Pancreas (tissue), 10 donors: Measurements from ENCODE around the gene KL. TPM values are rescaled to one million over a fixed set of nuclear protein-coding genes. Genes with fewer than 3 reads are reported as not detected.
A peak's percentile ranks its signal among the peaks of the same experiment; 100 is the strongest.

Experiments used
- ATAC-seq, 4 donors: fragments of 200-7000 bp; cut with Tn5 transposase; one replicate each; pipeline versions ENCODE4 v1.8.0 to v1.9.1; 2020; ENCODE audit warnings: mild to moderate bottlenecking in 4 of 4, moderate library complexity in 4 of 4
- DNase-seq, 6 donors: peaks; one replicate each; pipeline ENCODE4 v3.0.0-alpha.2; 2020
- FAIRE-seq: peaks from 2 replicates; lab custom pipeline; 2012; peaks lifted over from hg19 to GRCh38; lab: Jason Lieb, UNC
- H3K27ac ChIP-seq, 4 donors: fragments of 200-600 bp; sonication (generic); 1 replicate in 3 of 4; 2 replicates in 1 of 4; pipeline versions ENCODE4 v1.5.0 to v1.8.0; 2020
- H3K27me3 ChIP-seq, 4 donors: fragments of 200-600 bp; one replicate each; pipeline ENCODE4 v1.8.0; 2021
- H3K36me3 ChIP-seq, 3 donors: fragments of 200-600 bp; sonication (generic) in 1 of 3; one replicate each; pipeline versions ENCODE4 v1.5.0 to v1.8.0; 2020 to 2021
- H3K4me1 ChIP-seq, 3 donors: fragments of 200-600 bp; one replicate each; pipeline ENCODE4 v1.8.0; 2021
- H3K4me3 ChIP-seq, 4 donors: fragments of 200-600 bp; sonication (generic) in 2 of 4; one replicate each; pipeline versions ENCODE4 v1.5.0 to v1.8.0; 2020 to 2021
- H3K9me3 ChIP-seq, 4 donors: fragments of 200-600 bp; one replicate each; pipeline ENCODE4 v1.8.0; 2021
- WGBS, 2 donors: extraction: QIAGEN DNeasy Blood & Tissue Kit; methylation state at CpG; one replicate each; pipeline ENCODE4 v1.1.7; 2013; 5-methylcytosine and 5-hydroxymethylcytosine counted together
- intact Hi-C, 3 donors: fragments of 100-400 bp; cut with DNase I; formaldehyde crosslinking; loops; one replicate each; pipeline versions ENCODE4 v1.11.1 to v1.14.2; 2022
- polyA plus RNA-seq, 2 donors: library from polyadenylated mRNA; stranded (reverse); fragments of 200-250 nt; gene quantifications; one replicate each; pipeline ENCODE4 v1.2.3, GENCODE V29; 2013
- total RNA-seq, 6 donors: library from RNA; stranded (reverse); fragmentation: NEBNext Ultra II Directional in 4 of 6; extraction: Animal tissue kit (Norgen Biotek cat#: 25700) in 4 of 6; gene quantifications; one replicate each; pipeline versions ENCODE4 v1.2.1 to v1.2.4, GENCODE V29; 2021 to 2023
- TF ChIP-seq, protein P1 (sequence below), 4 donors: fragments of 200-600 bp; sonication (generic) in 3 of 4; IDR thresholded peaks; one replicate each; pipeline versions ENCODE4 v1.5.0 to v1.8.0; 2021; ENCODE audit warnings: antibody characterized with exemption in 4 of 4
- donor health status: healthy with polysubstance abuse.
- donor health status: DM: no; HTN: no; CAD: no; lungs with moderate emphysema.
- donor health status: DM: no; HTN: no; CAD: no.
- donor health status: control.
- donor health status: control.
- donor health status: Bipolar disorder and iron deficiency.
- donor health status: DM: yes; HTN: yes; CAD: no.
- donor health status: DM: no; HTN: no; CAD: no.
- donor health status: DM: no; HTN: no; CAD: no.
- donor health status: DM: yes; HTN: yes; CAD: no.

Gene KL
- total and polyA plus RNA-seq, 8 donors = 0.23 to 2.9 (median 0.86) TPM

- no peak for FAIRE-seq
- no peaks in the 10 kb centered on the region for H3K9me3 ChIP-seq
- WGBS, 2 donors = 82 to 85% methylated on average over 3 of the region's 3 CpGs
- no peaks in the 10 kb centered on the region for H3K36me3 ChIP-seq
- H3K27me3 ChIP-seq = no peaks in the 10 kb centered on the region
- H3K4me3 ChIP-seq = no peak overlapping the region
- intact Hi-C loops = no loop called here
- H3K4me1 ChIP-seq = no peaks in the 10 kb centered on the region
- ATAC-seq = no peak
- TF ChIP-seq, protein P1, sequence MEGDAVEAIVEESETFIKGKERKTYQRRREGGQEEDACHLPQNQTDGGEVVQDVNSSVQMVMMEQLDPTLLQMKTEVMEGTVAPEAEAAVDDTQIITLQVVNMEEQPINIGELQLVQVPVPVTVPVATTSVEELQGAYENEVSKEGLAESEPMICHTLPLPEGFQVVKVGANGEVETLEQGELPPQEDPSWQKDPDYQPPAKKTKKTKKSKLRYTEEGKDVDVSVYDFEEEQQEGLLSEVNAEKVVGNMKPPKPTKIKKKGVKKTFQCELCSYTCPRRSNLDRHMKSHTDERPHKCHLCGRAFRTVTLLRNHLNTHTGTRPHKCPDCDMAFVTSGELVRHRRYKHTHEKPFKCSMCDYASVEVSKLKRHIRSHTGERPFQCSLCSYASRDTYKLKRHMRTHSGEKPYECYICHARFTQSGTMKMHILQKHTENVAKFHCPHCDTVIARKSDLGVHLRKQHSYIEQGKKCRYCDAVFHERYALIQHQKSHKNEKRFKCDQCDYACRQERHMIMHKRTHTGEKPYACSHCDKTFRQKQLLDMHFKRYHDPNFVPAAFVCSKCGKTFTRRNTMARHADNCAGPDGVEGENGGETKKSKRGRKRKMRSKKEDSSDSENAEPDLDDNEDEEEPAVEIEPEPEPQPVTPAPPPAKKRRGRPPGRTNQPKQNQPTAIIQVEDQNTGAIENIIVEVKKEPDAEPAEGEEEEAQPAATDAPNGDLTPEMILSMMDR (IDR thresholded peaks at IDR 0.05) = no peak
- DNase-seq = no peak
- H3K27ac ChIP-seq = no peak overlapping the region
These were observed 35.4 kb downstream of the KL start for GRCh38 chr13:33051632-33052031.

DNA sequence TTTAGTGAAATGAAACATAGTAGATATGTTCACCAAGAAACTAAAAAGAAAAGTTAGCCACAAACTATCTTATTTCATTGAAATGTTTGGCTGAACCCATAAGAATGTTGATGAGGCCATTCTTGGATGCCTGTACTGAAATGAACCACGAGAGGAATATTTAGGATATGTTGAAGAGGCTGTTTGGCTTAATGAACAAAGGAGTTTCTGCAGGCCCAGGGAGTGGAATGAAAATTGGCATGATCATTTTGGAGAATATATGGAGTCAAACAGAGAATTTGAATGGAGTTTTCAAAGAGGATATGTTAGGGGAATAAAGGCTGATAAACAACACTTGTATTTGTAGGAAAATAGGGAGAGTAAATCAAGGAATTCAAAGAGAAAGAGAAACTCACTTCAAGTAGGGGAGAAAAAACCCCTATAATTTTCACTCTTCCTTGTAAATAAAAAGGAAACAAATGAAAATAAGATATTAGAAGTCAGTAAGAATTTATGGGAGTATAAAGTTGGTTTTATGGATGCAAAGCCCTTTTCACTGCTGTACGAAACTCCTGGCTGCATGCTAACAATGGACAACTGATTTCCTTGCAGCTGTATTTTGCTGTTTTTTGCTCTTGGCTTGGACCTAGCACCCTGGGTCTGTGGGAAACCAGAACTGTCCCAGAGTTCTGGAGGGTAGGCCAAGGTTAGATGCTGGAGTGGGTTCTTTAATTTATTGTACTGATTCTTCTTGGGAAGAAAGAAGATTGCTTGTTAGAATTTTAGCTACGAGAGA lies 36.5 kb downstream of the KL start:
- ATAC-seq (no peak), DNase-seq (no peak)
- intact Hi-C loops = no loop called here

DNA sequence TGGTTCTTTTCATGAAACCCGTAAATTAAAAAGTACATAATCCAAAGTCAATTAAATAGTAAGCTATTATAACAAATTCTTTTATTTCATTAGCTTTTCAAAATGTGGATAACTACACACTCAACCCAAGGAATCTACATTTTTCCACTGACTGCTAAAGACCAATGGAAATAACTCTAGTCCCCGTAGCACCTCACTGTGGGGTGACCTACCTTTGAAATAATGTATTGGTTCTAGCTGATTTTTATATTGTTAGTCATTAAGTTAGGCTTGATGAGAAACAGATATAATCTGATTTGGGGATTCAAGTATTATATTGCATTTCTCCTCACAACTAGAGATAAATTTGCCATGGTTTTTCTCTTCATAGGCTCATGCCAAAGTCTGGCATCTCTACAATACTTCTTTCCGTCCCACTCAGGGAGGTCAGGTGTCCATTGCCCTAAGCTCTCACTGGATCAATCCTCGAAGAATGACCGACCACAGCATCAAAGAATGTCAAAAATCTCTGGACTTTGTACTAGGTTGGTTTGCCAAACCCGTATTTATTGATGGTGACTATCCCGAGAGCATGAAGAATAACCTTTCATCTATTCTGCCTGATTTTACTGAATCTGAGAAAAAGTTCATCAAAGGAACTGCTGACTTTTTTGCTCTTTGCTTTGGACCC lies 37.3 kb downstream of the KL start:
- FAIRE-seq (no peak), ATAC-seq (no peak)

More for the DNA sequence above, 36.5 kb downstream of the KL start:
- no peak overlapping the region for H3K4me3 ChIP-seq
- H3K27me3 ChIP-seq = no peaks in the 10 kb centered on the region
- FAIRE-seq = peak; percentile 34
- TF ChIP-seq, protein P1 (IDR thresholded peaks at IDR 0.05) = no peak
- no peaks in the 10 kb centered on the region for H3K9me3 ChIP-seq
- no peak overlapping the region for H3K27ac ChIP-seq
- no peaks in the 10 kb centered on the region for H3K4me1 ChIP-seq
- no peaks in the 10 kb centered on the region for H3K36me3 ChIP-seq
- 77 to 85% methylated on average over 3 of the region's 3 CpGs for WGBS, 2 donors

GRCh38 chr13:33057019-33057780 lies 41.0 kb downstream of the KL start:
- no peaks in the 10 kb centered on the region for H3K4me1 ChIP-seq
- DNase-seq (no peak), ATAC-seq (peak in 1 of 4 donors; percentile 40), FAIRE-seq (no peak)
- H3K27me3 ChIP-seq = no peaks in the 10 kb centered on the region
- H3K4me3 ChIP-seq = no peak overlapping the region
- no peaks in the 10 kb centered on the region for H3K9me3 ChIP-seq
- TF ChIP-seq, protein P1 (IDR thresholded peaks at IDR 0.05) = no peak
- H3K27ac ChIP-seq = no peak overlapping the region
- 33 to 41% methylated on average over 9 of the region's 9 CpGs for whole genome bisulfite sequencing, 2 donors
- no peaks in the 10 kb centered on the region for H3K36me3 ChIP-seq
- intact Hi-C loops = no loop called here

More for the DNA sequence above, 37.3 kb downstream of the KL start:
- Histone ChIP-seq H3K27me3 (no peaks in the 10 kb centered on the region), H3K27ac (no peak overlapping the region), H3K4me3 (no peak overlapping the region), H3K4me1 (no peaks in the 10 kb centered on the region), H3K9me3 (no peaks in the 10 kb centered on the region), H3K36me3 (no peaks in the 10 kb centered on the region)
- TF ChIP-seq, protein P1 (IDR thresholded peaks at IDR 0.05) = no peak
- WGBS, 2 donors = 46 to 52% methylated on average over 7 of the region's 7 CpGs
- no peak for DNase-seq
- intact Hi-C loops = no loop called here
